ENCODE results near the gene PPP3CA.
"Not testable (repeated sequence)": the region's sequence is repeated elsewhere in the genome, so short reads cannot be mapped to it uniquely, and the experiment has no call there.

Gene PPP3CA

GRCh38 chr4:101000496-101000895 lies 346.8 kb downstream of the PPP3CA start:
- DNase-seq (ENCODE audit: low spot score): no peak

DNA sequence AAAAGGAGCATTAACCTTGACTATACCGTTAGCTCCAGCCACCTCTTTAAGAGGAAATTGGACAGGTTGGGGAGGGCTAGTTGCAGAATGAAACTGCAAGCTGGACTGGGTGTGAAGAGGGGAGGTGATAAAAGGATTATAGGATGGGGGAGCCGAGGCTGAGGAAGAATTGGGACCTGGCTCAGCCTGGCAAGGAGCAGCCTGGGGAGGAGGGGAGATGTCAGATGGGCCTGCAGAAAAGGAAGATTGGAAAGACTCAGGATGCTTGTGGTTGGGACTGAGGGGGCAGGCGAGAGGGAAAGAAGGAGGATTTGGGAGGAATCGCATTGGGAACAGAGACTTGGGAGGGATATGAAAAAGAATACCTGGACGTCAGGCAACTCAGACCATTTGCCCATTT lies 351.7 kb downstream of the PPP3CA start:
- no peak for DNase-seq (ENCODE audit: low spot score)

- DNase-seq (ENCODE audit: low spot score): not testable (repeated sequence)
These were observed 352.3 kb downstream of the PPP3CA start for GRCh38 chr4:100995002-100995401.

DNA sequence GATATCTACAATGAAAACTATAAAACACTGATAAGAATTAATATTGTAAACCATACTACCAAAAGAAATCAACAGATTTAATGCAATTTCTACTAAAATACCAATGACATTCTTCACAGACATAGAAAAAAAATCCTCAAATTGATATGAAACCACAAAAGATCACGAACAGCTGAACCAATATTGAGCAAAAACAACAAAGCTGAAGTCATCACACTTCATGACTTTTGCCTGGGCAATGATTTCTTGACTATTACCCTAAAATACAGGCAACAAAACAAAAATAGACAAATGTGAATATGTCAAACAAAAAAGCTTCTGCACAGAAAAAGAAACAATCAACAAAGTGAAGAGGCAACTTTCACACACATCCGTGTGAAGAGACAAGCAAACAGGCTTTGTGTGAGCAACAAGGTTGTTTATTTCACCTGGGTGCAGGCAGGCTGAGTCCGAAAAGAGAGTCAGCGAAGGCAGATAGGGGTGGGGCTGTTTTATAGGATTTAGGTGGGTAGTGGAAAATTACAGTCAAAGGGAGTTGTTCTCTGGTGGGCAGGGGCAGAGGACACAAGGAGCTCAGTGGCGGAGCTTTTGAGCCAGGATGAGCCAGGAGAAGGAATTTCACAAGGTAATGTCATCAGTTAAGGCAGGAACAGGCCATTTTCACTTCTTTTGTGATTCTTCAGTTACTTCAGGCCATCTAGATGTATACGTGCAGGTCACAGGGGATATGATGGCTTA lies 355.8 kb downstream of the PPP3CA start:
- DNase-seq (ENCODE audit: low spot score): not testable (repeated sequence)

- DNase-seq (ENCODE audit: low spot score): no peak
These were observed 357.9 kb downstream of the PPP3CA start for GRCh38 chr4:100989401-100989800.

GRCh38 chr4:100988876-100989275 lies 358.4 kb downstream of the PPP3CA start:
- no peak for DNase-seq (ENCODE audit: low spot score)

DNA sequence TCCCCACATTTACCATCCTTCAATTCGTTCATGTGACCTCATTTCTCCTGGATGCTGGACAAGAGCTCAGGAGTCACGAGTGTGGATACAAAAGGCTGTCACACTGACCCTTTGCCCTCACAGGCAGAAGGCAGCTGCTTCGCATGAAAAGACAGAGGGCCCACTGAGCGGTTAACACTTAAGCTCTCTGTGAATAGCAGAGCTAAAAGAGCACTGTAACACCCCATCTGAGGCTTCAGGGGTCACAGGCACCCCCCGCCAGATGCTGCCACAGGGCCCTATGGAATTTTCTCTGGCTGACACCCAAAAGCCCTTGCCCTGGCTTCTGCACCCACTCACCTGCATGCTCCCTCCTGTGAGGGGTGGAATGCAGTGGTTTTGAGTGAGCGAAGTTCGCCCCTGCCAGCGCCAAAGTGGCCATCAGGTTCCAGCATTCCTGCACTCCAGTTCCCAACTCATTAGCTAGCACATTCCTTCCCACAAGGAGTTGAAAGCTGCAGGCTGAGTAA lies 360.9 kb downstream of the PPP3CA start:
- DNase-seq (ENCODE audit: low spot score): peak; percentile 54

DNA sequence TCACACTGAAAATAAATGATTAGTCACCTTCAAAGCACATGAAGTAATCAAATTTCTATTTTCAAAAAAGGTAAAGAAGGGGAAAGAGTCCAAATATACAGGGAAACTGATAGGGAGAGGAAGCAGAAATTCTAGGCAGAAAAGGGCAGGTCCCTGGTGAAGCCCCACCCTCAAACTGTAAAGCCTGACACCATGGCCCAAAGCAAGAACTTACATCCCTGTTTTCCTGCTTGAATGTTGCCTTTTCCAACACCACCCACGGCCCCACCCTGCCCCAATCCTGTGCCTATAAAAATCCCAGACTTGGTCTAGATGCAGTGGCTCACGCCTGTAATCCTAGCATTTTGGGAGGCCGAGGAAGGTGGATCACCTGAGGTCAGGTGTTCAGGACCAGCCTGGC lies 361.8 kb downstream of the PPP3CA start:
- no peak for DNase-seq (ENCODE audit: low spot score)

- DNase-seq (ENCODE audit: low spot score): no peak
These were observed 362.4 kb downstream of the PPP3CA start for GRCh38 chr4:100984901-100985300.

- DNase-seq (ENCODE audit: low spot score): no peak
These were observed 363.9 kb downstream of the PPP3CA start for GRCh38 chr4:100983426-100983825.

GRCh38 chr4:100982345-100982744 lies 365.0 kb downstream of the PPP3CA start:
- DNase-seq (ENCODE audit: low spot score): no peak

DNA sequence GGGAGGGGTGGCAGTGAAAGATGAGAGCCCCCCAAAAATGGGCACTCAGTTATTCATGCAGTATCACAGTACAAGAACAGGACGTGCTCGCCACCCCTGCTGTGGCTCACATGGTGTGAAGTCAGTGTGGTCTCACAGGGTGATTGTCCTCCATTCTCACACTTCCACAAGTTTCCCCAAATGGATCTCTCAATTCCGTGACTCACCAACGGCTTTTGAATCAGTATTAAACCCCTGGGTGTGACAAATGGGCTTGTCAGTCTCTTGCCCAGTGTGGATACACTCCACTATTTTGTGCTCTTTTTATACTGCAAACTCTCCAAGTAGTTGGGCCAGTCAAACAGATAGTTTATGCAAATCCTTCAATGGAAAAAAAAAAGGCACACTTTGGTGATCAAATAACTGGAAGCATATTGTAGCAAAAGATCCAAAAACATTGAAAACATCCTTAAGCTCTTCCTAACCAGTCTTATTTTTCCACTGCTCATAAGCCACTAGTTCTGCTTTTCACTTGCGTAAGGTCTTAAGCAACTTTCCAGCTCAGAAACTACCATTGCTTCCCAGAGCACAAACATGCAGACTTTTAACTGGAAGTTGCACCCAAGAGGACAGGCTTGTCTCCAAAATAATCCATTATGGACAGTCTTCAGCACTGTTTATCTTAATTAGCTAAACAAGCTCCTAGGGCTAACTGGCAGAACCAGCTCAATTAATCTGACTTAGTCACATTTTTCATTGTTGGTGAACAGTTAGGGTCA lies 365.7 kb downstream of the PPP3CA start:
- no peak for DNase-seq (ENCODE audit: low spot score)

DNA sequence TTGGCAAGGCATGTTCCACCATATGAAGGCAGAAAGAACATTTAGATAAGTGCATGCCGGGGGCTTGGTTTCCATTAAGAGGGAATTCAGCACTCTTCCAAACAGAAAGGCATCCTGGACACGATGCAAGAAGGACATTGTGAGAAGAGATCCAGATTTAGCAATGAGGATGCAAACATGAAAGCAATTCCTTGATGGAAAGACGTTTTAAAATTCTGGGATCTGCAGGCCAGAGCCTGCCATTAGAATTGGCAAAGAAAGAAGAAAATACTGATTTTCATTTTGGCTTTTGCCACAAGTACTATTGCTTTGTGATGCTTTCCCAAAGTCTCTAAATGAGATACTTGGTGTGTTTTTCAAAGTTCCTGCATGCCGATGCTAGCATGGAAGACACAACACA lies 367.6 kb downstream of the PPP3CA start:
- DNase-seq (ENCODE audit: low spot score): no peak

- DNase-seq (ENCODE audit: low spot score): no peak
These were observed 369.5 kb downstream of the PPP3CA start for GRCh38 chr4:100977746-100978397.

GRCh38 chr4:100977274-100977673 lies 370.1 kb downstream of the PPP3CA start:
- DNase-seq (ENCODE audit: low spot score): no peak

Data from ecto neural progenitor cell (in vitro differentiated cells).